GM23338 (cell line): ENCODE measurements around the gene TMEM135. TPM values are rescaled to one million over a fixed set of nuclear protein-coding genes. Genes with fewer than 3 reads are reported as not detected.
"Not testable (repeated sequence)": the region's sequence is repeated elsewhere in the genome, so short reads cannot be mapped to it uniquely, and the experiment has no call there.

Experiments
- ATAC-seq: fragments of 200-7000 bp; cut with Tn5 transposase; 3 replicates; pipeline ENCODE4 v1.9.1; 2020
- DNase-seq: peaks from one replicate; pipeline ENCODE4 v3.0.0-alpha.2; 2015; ENCODE audit warnings: low spot score
- H2AFZ ChIP-seq: fragments of 200-600 bp; sonication (generic); 2 replicates; pipeline ENCODE4 v1.8.0; 2016; ENCODE audit warnings: antibody characterized with exemption, mild to moderate bottlenecking, moderate library complexity
- H3F3A ChIP-seq: fragments of 200-600 bp; sonication (generic); replicated peaks from 2 replicates; pipeline ENCODE4 v1.8.0; 2017; ENCODE audit warnings: antibody characterized with exemption, mixed run types, low read depth
- H3K27ac ChIP-seq: fragments of 200-600 bp; sonication (generic); 2 replicates; pipeline ENCODE4 v1.6.1; 2016; ENCODE audit warnings: low read depth
- H3K27me3 ChIP-seq: fragments of 200-600 bp; sonication (generic); 2 replicates; pipeline ENCODE4 v1.8.0; 2016; ENCODE audit warnings: mild to moderate bottlenecking, mixed run types, moderate library complexity; ENCODE audit not compliant: insufficient read depth
- H3K36me3 ChIP-seq: fragments of 200-600 bp; sonication (generic); 2 replicates; pipeline ENCODE4 v1.8.0; 2016; ENCODE audit warnings: mild to moderate bottlenecking; ENCODE audit not compliant: insufficient read depth
- H3K4me1 ChIP-seq: fragments of 200-600 bp; sonication (generic); 2 replicates; pipeline ENCODE4 v1.8.0; 2016; ENCODE audit warnings: mild to moderate bottlenecking, moderate library complexity; ENCODE audit not compliant: insufficient read depth
- H3K4me2 ChIP-seq: fragments of 200-600 bp; sonication (generic); 2 replicates; pipeline ENCODE4 v1.7.1; 2017; ENCODE audit warnings: mixed run types
- H3K4me3 ChIP-seq: fragments of 200-600 bp; sonication (generic); 2 replicates; pipeline ENCODE4 v1.6.1; 2016; ENCODE audit warnings: mixed run types
- H3K79me2 ChIP-seq: fragments of 200-600 bp; sonication (generic); replicated peaks from 2 replicates; pipeline ENCODE4 v1.8.0; 2017; ENCODE audit warnings: mild to moderate bottlenecking; ENCODE audit not compliant: insufficient read depth
- H3K9me2 ChIP-seq: fragments of 200-600 bp; sonication (generic); 2 replicates; pipeline ENCODE4 v1.8.0; 2017; ENCODE audit not compliant: insufficient read depth
- H4K20me1 ChIP-seq: fragments of 200-600 bp; sonication (generic); replicated peaks from 2 replicates; pipeline ENCODE4 v1.8.0; 2017; ENCODE audit warnings: mild to moderate bottlenecking; ENCODE audit not compliant: insufficient read depth
- H3K27ac Mint-ChIP-seq: 2 replicates; pipeline ENCODE4 v1.8.0; 2020; ENCODE audit warnings: inconsistent platforms, mild to moderate bottlenecking, moderate library complexity, mixed read lengths
- H3K27me3 Mint-ChIP-seq: 3 replicates; pipeline ENCODE4 v1.8.0; 2022; ENCODE audit warnings: low read depth, mild to moderate bottlenecking, moderate library complexity, mixed read lengths, inconsistent platforms; ENCODE audit not compliant: insufficient read depth, poor library complexity
- H3K36me3 Mint-ChIP-seq: 3 replicates; pipeline ENCODE4 v1.8.0; 2021; ENCODE audit warnings: low read depth, mild to moderate bottlenecking, inconsistent platforms, moderate library complexity, mixed read lengths
- H3K4me1 Mint-ChIP-seq: 3 replicates; pipeline ENCODE4 v1.8.0; 2020; ENCODE audit warnings: mild to moderate bottlenecking, inconsistent platforms, mixed read lengths
- H3K4me3 Mint-ChIP-seq: 3 replicates; pipeline ENCODE4 v1.8.0; 2021; ENCODE audit warnings: moderate library complexity, mild to moderate bottlenecking, inconsistent platforms, mixed read lengths
- H3K9me3 Mint-ChIP-seq: 3 replicates; pipeline ENCODE4 v1.8.0; 2020; ENCODE audit warnings: moderate library complexity, mild to moderate bottlenecking, inconsistent platforms, mixed read lengths
- CREB1 ChIP-seq: fragments of 250-450 bp; sonication (Bioruptor Pico); IDR thresholded peaks from 2 replicates; pipeline ENCODE4 v1.5.0; 2020; ENCODE audit warnings: low read depth, mild to moderate bottlenecking, moderate library complexity
- CTCF ChIP-seq, 2 experiments: fragments of 200-600 bp in 1 of 2; sonication (generic) in 1 of 2; conservative IDR thresholded peaks; 2 replicates each; pipeline versions ENCODE4 v1.5.1 to v1.6.1; 2016 to 2017; ENCODE audit warnings: antibody characterized with exemption in 2 of 2, low read depth in 2 of 2, mild to moderate bottlenecking in 2 of 2, moderate library complexity in 1 of 2
- EZH2 ChIP-seq: fragments of 200-600 bp; sonication (generic); IDR thresholded peaks from one replicate; pipeline ENCODE4 v1.8.0; 2017; ENCODE audit warnings: antibody characterized with exemption, mild to moderate bottlenecking, low read depth; ENCODE audit not compliant: unreplicated experiment
- REST ChIP-seq: IDR thresholded peaks from one replicate; pipeline ENCODE4 v1.6.1; 2018; ENCODE audit warnings: antibody characterized with exemption; ENCODE audit not compliant: unreplicated experiment
- STAT1 ChIP-seq: IDR thresholded peaks from one replicate; pipeline ENCODE4 v1.6.1; 2016; ENCODE audit warnings: antibody characterized with exemption; ENCODE audit not compliant: unreplicated experiment
- polyA plus RNA-seq: library from polyadenylated mRNA; unstranded; fragments of >200 nt; fragmentation: Nextera tagmentation; extraction: Ambion mirVana; gene quantifications from 2 replicates; pipeline ENCODE4 v1.2.1, GENCODE V29; 2016
- total RNA-seq: library from RNA; depleted of rRNA; stranded (reverse); fragments of >200 nt; shearing (Covaris generic); gene quantifications from 2 replicates; pipeline ENCODE4 v1.2.3, GENCODE V29; 2014

TMEM135 gene
- total and polyA plus RNA-seq, 2 experiments from 2014 or later, result 23.4 to 49.9 TPM

- Histone ChIP-seq H3K4me3 (no peak overlapping the region), H3K79me2 (no peaks in the 10 kb centered on the region; the same call in 1 of the 2 replicates), H3F3A (no peaks in the 10 kb centered on the region), H3K27me3 (no peaks in the 10 kb centered on the region), H3K36me3 (no peaks in the 10 kb centered on the region), H2AFZ (no peak overlapping the region), H3K9me2 (no peaks in the 10 kb centered on the region), H3K4me1 (no peaks in the 10 kb centered on the region), H4K20me1 (no peaks in the 10 kb centered on the region), H3K4me2 (no peak overlapping the region), H3K27ac (no peak overlapping the region)
- no peaks in the 10 kb centered on the region for H3K27me3 Mint-ChIP-seq
- no peak overlapping the region for H3K27ac Mint-ChIP-seq
- no peak for TF ChIP-seq STAT1
- TF ChIP-seq CTCF (conservative IDR thresholded peaks at IDR 0.05; ENCODE audit: low read depth in 2 of 2), result peak; percentile 80 to 84
- H3K9me3 Mint-ChIP-seq, result peaks cover 4% of the 10 kb centered on the region; the same call in 2 of the 3 replicates
- H3K36me3 Mint-ChIP-seq, result peaks cover 10% of the 10 kb centered on the region; the same call in 2 of the 3 replicates
- no peak overlapping the region for H3K4me3 Mint-ChIP-seq
- ATAC-seq, result peak; percentile 95
- peak; percentile 86 for DNase-seq
- H3K4me1 Mint-ChIP-seq, result 0 out of 3 replicates have a peak, but pooled peaks cover 3% of the 10 kb centered on the region
Observed at GRCh38 chr11:87097582-87097981, 59.8 kb downstream of the TMEM135 start.

GRCh38 chr11:87101956-87102580 lies 64.3 kb downstream of the TMEM135 start:
- Mint-ChIP-seq H3K36me3 (no peaks in the 10 kb centered on the region; the same call in 2 of the 3 replicates), H3K4me1 (0 out of 3 replicates have a peak, but pooled peaks cover 3% of the 10 kb centered on the region), H3K9me3 (0 out of 3 replicates have a peak, but pooled peaks cover 3% of the 10 kb centered on the region), H3K27me3 (no peaks in the 10 kb centered on the region), H3K4me3 (no peak overlapping the region), H3K27ac (no peak overlapping the region)
- ATAC-seq, result no peak
- Histone ChIP-seq H3K27me3 (no peaks in the 10 kb centered on the region), H3F3A (no peaks in the 10 kb centered on the region), H2AFZ (no peak overlapping the region), H3K4me1 (no peaks in the 10 kb centered on the region), H3K79me2 (peaks cover 10% of the 10 kb centered on the region), H3K27ac (no peak overlapping the region), H3K4me3 (no peak overlapping the region), H3K36me3 (no peaks in the 10 kb centered on the region), H4K20me1 (no peaks in the 10 kb centered on the region; the same call in 1 of the 2 replicates), H3K9me2 (no peaks in the 10 kb centered on the region), H3K4me2 (no peak overlapping the region)
- TF ChIP-seq REST, result no peak
- no peak for TF ChIP-seq EZH2
- TF ChIP-seq CREB1 (CRISPR knock-in tag), result no peak
- no peak for TF ChIP-seq STAT1
- no peak for DNase-seq

GRCh38 chr11:87105826-87106225 lies 68.1 kb downstream of the TMEM135 start:
- ATAC-seq, H3K27me3 Mint-ChIP-seq, H3K27ac ChIP-seq, H3K36me3 ChIP-seq, DNase-seq, H3F3A ChIP-seq, H3K4me2 ChIP-seq, H3K4me3 Mint-ChIP-seq, H3K27ac Mint-ChIP-seq, H4K20me1 ChIP-seq, H3K9me2 ChIP-seq, H3K4me1 ChIP-seq, H3K36me3 Mint-ChIP-seq, H3K4me1 Mint-ChIP-seq, H3K27me3 ChIP-seq, H3K9me3 Mint-ChIP-seq, H2AFZ ChIP-seq, H3K4me3 ChIP-seq: not testable (repeated sequence)
- H3K79me2 ChIP-seq, result peaks cover 17% of the 10 kb centered on the region

- H4K20me1 ChIP-seq, H3K27ac ChIP-seq, H3K4me3 ChIP-seq, ATAC-seq, H3K27me3 ChIP-seq, H3K4me1 Mint-ChIP-seq, H3K27me3 Mint-ChIP-seq, H3F3A ChIP-seq, H3K4me1 ChIP-seq, H3K36me3 Mint-ChIP-seq, H3K9me3 Mint-ChIP-seq, DNase-seq, H3K9me2 ChIP-seq, H3K27ac Mint-ChIP-seq, H3K4me3 Mint-ChIP-seq, H3K4me2 ChIP-seq, H2AFZ ChIP-seq, H3K36me3 ChIP-seq: not testable (repeated sequence)
- H3K79me2 ChIP-seq, result peaks cover 17% of the 10 kb centered on the region
Observed at GRCh38 chr11:87107379-87107778, 69.6 kb downstream of the TMEM135 start.
